Stimulated activated CD4-positive, alpha-beta T cell treated with anti-CD3 and anti-CD28 coated beads, Interleukin-4, amount 100 ng/mL, for 48 hours (primary cell): ENCODE results near the gene AGBL1.

Experiments used
- DNase-seq, 2 donors: peaks; one replicate each; pipeline ENCODE4 v3.0.0-alpha.2; 2020; ENCODE audit warnings: low read depth in 2 of 2

The AGBL1 gene

DNA sequence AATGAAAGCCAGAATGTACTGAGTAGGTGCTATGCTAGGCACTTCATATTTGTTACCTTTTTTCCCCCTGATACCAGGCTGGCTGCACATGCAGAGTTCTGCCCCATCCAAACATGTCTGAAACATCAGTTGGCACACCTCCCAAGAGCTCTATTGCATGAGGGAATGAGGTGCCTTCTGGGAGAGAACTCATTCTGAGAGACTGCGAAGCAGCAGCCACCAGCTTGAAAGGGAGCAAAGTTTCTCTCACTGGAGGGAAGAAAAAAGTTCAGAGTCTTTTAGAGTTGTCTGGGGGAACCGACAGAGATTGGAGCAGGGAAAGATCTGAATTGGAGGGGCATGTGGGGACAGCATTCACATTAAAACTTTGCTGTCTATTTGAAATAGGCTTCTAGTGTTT lies 84.1 kb downstream of the AGBL1 start:
- DNase-seq: no peak

- DNase-seq: no peak
Measured at GRCh38 chr15:86164232-86164898, 84.7 kb downstream of the AGBL1 start.

DNA sequence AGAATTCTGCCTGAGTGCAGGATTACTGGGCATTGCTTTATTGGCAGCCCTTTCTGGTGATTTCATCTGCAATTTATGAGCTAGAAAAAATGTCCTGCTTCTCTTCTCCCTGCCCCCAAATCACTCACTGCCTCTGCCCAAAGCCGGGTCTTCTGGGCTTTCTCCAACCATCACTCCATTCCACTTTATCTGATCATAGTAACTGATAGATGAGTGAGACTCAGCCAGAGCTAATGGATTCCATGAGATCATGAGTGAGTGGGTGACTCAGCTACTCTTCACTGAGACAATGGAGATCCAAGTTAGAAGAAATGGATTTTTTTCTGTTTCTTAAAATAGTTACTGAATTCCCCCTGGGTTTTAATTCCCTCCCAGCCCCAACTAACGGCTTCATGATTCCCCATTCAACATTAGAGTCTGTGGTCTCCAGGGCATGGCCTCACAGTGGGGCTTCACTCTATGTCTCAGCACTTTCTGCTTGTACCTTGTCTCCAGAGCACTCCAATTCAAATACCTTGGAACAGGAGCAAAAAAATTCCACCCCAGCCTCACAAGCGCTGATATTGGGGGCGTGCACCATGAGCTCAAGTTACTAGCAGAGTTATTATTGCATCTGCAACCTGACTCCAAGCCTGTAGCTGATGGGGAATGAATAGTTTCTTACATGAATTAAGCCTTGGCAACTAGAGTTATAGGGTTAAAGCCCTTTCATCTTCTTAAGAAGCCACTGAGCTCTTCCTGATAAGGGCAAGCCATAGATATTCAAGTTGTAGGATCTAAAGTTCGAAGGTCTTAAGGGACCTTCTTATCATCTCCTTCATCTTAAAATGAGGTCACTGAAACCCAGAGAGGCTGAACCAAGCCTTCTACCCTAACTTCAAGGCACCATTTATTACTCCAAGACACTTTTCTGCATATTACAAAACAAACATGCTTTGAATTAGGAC lies 85.9 kb downstream of the AGBL1 start:
- no peak for DNase-seq

DNA sequence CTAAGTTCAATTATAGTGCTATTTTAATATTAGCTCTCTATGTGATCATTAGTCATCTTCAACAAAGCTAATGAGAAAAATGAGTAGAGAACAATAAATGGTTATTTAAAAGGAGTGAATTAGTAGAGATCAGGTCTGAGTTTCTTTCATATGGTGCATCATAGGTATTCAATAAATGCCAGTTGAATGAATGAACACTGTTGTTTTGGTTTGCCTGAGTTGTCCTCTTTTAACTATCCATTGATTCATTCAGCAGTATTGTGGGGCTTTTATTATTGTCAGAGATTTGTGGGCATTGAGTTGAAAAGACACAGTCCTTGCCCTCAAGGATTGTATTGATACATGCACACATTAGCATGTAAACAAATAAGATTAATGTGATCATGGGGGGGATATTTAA lies 88.2 kb downstream of the AGBL1 start:
- DNase-seq: no peak

- no peak for DNase-seq
Measured at GRCh38 chr15:86178845-86179244, 99.2 kb downstream of the AGBL1 start.

DNA sequence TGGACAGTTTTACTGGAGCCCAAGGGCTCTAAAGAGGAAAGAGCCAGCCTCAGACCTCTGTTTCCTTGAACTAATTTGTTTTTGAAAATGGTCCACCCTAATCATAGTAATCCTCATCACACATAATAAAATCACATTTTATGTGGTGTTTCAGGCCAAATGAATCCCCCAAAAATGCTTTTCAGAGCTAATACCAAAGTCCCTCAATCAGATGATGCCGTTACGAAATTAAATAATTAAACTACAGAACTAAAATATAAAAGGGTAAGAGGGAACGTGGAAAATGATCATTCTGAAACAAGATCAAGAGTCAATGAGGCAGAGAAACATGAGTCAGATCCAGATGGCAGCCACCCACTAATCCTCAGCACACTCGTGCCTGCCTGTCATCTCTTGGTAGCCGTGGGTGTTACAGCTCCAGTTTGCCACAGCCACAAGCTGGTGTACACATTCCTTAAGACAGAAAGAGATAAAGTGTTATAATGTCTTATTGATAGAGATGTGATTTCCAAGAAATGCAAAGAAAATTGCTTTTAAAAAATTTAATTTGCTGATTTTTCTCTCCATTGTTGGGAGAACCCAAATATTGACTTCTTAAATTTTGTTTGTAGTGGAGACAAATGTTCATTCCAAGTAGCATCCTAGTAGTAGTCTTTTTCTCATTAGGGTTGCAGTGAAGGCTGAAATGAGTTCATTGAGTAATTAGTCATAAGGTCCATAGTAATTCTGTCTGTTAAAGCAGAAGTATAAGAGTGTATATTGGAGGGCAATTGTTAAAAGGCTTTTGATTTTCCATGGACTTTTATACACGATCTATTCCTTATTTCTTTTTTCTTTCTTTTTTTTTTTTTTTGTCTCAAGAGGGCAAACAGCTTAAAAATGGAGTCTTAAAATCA lies 104.2 kb downstream of the AGBL1 start:
- peak in 1 of 2 donors; percentile 28 for DNase-seq

- DNase-seq: no peak
Measured at GRCh38 chr15:86193716-86194380, 114.2 kb downstream of the AGBL1 start.

DNA sequence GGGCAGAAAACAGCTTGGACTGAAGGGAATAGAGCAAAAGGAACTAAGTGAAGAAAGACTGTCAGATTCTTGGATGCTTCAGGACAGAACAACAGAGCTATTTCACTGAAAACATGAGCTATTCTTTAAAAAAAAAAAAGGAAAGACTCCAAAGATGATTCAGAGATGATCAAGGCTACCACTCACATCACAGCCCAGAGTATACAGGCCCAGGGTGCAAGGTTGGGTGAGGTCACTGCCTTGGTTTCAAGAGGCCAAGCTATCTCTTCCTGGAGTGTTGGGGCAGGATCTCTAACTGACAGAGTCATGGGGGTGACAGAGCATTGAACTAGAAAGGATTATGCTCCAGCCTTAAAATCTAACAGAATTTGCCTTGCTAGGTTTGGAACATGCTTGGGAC lies 118.1 kb downstream of the AGBL1 start:
- DNase-seq: no peak

DNA sequence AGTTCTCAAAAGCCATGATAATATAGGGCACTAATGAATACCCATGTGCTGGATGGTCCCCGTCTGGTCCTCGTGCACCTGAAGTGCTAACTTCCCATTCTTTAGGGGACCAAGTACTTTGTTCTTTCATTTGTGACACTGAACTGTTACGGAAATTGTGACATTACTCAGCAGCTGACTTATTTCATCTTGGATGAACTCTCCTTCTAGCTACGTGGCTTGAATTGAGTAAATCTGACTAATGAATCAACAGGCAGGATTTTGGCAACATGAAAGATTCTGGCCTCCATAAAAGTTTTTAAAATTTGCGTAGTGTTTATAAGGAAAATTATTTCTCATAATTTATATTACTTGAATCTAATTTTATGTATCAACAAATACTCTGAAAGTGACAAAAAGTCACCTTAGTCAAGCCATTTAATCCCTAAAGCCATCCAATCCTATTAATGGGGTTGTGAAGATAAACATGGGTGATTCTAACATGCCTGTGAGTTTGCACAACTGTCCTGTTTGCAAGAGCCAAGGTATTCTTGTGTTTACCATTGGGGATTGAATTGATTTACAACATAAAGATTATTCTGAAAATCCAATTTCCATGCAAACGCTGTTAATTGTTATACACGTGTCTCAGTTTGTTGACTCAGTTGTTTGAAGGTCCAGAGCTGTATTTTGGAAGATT lies 119.9 kb downstream of the AGBL1 start:
- DNase-seq: no peak

DNA sequence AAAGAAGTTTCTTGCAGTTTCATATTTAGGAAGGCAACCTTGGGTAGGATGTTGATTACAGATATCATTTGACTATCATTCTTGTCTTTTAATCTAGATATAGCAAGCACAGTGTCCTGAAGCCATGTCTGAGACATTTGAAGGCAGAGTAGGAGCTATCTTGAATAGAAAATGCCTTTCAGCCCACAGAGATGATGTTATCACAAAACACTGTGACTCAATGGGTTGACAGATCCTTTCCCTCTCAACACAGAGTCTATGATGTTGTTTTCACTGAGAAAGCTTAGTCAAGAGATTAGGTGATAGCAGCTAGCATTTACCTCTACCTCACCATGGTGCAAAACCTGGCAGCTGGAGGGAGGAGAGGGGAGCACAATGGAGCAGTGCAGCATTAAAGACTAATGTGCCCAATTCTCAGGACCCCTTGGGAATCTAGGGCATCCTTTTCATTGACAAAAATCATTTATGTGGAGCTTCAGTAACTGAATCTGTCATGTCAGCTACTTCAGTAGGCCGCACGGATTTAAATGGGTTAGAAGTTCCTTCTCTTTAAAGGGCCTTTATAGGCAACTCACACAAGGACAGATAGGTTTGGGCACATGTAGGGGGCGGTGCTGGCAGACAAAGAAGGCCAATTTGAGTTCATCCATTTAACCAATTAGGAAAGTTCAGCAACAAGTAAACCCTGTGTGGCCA lies 121.8 kb downstream of the AGBL1 start:
- no peak for DNase-seq

DNA sequence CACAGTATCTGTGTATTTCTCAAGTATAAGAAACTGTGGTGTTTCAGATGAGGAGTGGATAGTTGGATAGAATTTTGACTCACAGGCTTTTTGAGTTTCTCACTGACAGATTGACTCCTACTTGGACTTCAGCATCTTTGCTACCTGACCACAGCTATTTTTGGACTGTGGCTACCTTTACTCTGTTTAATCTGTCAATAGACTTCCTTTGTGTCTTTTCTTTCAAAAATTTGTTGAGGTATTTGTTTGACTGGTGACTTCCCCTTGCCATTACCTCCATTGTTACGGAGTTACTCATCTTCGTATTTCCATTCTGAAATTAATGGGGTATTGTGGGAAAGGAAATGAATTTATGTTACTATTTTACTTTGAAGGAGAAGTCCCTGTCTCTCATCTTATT lies 123.8 kb downstream of the AGBL1 start:
- DNase-seq: no peak

DNA sequence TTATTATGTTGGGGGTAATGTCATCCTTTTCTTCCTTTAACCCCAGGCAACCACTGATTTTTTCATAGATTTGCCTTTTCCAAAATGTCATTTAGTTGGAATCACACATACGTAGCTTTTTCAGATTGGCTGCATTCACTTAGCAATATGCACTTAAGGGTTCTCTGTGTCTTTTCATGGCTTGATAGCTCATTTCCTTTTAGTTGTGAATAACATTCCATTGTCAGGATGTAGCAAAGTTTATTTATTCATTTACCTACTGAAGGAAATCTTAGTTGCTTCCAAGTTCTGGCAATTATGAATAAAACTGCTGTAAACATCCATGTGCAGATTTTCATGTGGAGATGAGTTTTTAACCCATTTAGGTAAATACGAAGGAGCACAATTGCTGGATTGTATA lies 125.4 kb downstream of the AGBL1 start:
- no peak for DNase-seq

- no peak for DNase-seq
Measured at GRCh38 chr15:86213420-86213819, 133.7 kb downstream of the AGBL1 start.

GRCh38 chr15:86213888-86214287 lies 134.2 kb downstream of the AGBL1 start:
- no peak for DNase-seq

DNA sequence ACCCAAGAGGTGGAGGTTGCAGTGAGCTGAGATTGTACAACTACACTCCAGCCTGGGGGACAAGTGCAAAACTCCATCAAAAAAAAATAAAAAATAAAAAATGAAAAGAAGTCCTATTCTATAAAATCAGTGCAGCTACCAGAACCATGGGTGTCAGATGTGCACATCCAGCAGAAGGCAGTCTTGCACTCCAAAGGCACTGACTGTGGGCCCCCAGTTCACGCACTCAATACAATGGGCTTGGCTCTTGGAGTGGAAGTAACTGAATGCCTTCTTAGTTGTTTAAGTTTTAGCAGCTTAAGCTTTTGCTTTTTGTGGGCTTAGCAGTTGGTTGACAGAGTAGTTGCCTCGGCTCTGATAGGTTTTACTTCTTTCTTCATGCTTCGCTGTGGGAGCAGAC lies 141.4 kb downstream of the AGBL1 start:
- DNase-seq: no peak

DNA sequence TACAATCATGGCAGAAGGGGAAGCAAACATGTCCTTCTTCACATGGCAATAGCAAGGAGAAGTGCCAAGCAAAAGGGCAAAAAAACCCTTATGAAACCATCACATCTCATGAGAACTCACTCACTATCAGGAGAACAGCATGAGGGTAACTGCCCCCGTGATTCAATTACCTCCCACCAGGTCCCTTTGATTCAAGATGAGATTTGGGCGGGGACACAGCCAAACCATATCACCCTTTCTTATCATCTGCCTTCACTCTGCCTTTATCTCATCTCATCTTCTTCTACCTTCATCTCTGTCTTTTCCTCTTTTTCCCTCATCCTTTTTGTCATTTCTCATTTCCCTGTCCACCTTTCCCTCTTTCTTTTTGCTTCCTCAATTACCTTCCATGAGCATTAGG lies 149.6 kb downstream of the AGBL1 start:
- no peak for DNase-seq

DNA sequence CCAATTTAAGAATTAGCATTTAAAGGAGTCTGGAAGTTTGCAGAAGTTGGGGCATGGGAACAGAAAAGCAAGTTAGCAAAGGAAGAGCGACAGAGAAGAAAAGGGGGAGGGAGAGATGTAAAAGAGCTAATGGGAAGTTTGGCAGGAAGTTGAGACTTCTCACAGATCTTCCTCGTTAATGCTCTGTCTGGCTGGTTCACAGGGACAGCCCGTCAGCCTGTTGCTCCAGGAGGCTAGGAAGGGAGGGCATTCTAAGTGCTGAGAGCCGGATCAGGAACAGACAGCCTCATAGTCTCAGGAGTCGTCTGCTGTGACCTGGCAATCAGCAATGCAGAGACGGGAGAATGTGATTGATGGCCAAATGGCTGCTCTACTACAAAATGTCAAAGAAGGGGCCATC lies 150.3 kb downstream of the AGBL1 start:
- DNase-seq: no peak

DNA sequence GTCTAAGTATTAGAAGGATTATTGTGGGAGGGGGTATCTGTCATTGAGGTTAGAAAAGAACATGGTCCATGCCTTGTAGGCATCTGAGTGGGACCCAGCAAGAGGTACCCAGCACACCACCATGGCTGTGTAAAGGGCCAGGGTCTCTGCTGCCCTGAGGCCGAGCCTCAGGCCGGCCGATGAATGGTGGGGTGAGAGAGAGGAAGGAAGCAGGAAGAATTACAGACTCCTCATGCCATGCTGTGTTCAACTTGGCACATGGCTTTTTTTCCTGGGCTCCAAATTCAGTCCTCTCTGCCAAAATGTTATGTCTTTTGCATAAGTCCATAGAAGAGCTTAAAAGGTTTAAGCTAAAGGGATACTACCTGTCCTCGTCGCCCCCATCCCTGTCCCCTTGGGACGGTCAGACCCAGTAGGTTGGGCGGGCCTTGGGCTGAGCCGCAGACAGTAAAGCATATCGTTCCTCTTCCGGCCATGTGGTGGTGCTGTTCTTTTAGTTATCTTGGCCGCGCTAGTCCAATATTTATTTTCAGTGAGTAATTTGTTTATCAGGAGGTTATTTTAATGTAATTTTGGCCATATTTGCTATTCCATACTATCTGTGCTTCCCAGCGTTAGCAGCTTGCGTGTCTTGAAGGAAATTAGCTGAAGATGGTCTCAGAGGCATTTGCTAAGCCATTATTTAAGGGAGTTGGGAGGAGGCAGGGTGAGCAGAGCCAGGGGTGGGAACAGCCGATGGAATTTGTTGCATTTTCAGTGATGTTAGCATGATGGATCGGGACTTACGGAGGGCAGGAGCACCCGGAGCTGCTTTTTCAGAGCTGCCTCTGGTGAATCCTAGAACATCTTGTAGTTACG lies 152.4 kb downstream of the AGBL1 start:
- peak; percentile 8 to 10 for DNase-seq

- no peak for DNase-seq
Measured at GRCh38 chr15:86235667-86236066, 156.0 kb downstream of the AGBL1 start.
